Glutamatergic neuron (in vitro differentiated cells): ENCODE measurements around the gene UMPS. TPM values are rescaled to one million over a fixed set of nuclear protein-coding genes. Genes with fewer than 3 reads are reported as not detected.
"Not testable (repeated sequence)": the region's sequence is repeated elsewhere in the genome, so short reads cannot be mapped to it uniquely, and the experiment has no call there.

Experiments
- DNase-seq: peaks from one replicate; pipeline ENCODE4 v3.0.0; 2022
- H3K27ac Mint-ChIP-seq: one replicate; pipeline ENCODE4 v1.8.0; 2020; ENCODE audit warnings: mild to moderate bottlenecking, mixed read lengths, inconsistent platforms; ENCODE audit not compliant: unreplicated experiment
- H3K27me3 Mint-ChIP-seq: one replicate; pipeline ENCODE4 v1.8.0; 2020; ENCODE audit warnings: mild to moderate bottlenecking, moderate library complexity, mixed read lengths, inconsistent platforms; ENCODE audit not compliant: unreplicated experiment
- H3K36me3 Mint-ChIP-seq: one replicate; pipeline ENCODE4 v1.8.0; 2020; ENCODE audit warnings: mild to moderate bottlenecking, mixed read lengths, inconsistent platforms; ENCODE audit not compliant: unreplicated experiment
- H3K4me1 Mint-ChIP-seq: one replicate; pipeline ENCODE4 v1.8.0; 2020; ENCODE audit warnings: mild to moderate bottlenecking, low read depth, mixed read lengths, inconsistent platforms; ENCODE audit not compliant: unreplicated experiment
- H3K4me3 Mint-ChIP-seq: one replicate; pipeline ENCODE4 v1.8.0; 2020; ENCODE audit warnings: mild to moderate bottlenecking, mixed read lengths, inconsistent platforms; ENCODE audit not compliant: unreplicated experiment
- H3K9me3 Mint-ChIP-seq: one replicate; pipeline ENCODE4 v1.8.0; 2020; ENCODE audit warnings: mild to moderate bottlenecking, moderate library complexity, mixed read lengths, inconsistent platforms; ENCODE audit not compliant: unreplicated experiment
- CTCF ChIP-seq: fragments of 200-600 bp; sonication (generic); IDR thresholded peaks from one replicate; pipeline ENCODE4 v1.5.0; 2021; ENCODE audit not compliant: partially characterized antibody, unreplicated experiment
- total RNA-seq: library from RNA; stranded (reverse); fragmentation: NEBNext Ultra II Directional; extraction: Animal tissue kit (Norgen Biotek cat#: 25700); gene quantifications from one replicate; pipeline ENCODE4 v1.2.1, GENCODE V29; 2021; ENCODE audit not compliant: unreplicated experiment

The UMPS gene
- total RNA-seq, 1 donor from 2014 or later: 30.7 TPM

- TF ChIP-seq CTCF: no peak
- Mint-ChIP-seq H3K4me3 (no peak overlapping the region), H3K36me3 (no peaks in the 10 kb centered on the region), H3K4me1 (peaks cover 5% of the 10 kb centered on the region), H3K9me3 (no peaks in the 10 kb centered on the region), H3K27me3 (peaks cover 2% of the 10 kb centered on the region), H3K27ac (no peak overlapping the region)
- DNase-seq: no peak
Observed at GRCh38 chr3:124787476-124788195, 57.4 kb downstream of the UMPS start.

- Mint-ChIP-seq H3K4me3 (no peak overlapping the region), H3K4me1 (peaks cover 6% of the 10 kb centered on the region), H3K9me3 (no peaks in the 10 kb centered on the region), H3K27me3 (peaks cover 2% of the 10 kb centered on the region), H3K27ac (no peak overlapping the region), H3K36me3 (no peaks in the 10 kb centered on the region)
- DNase-seq: no peak
- no peak for TF ChIP-seq CTCF
Observed at GRCh38 chr3:124788254-124788745, 58.0 kb downstream of the UMPS start.

GRCh38 chr3:124789103-124789502 is 58.9 kb downstream of the UMPS start:
- not testable (repeated sequence) for H3K9me3 Mint-ChIP-seq, H3K4me1 Mint-ChIP-seq, H3K27me3 Mint-ChIP-seq, H3K36me3 Mint-ChIP-seq, H3K4me3 Mint-ChIP-seq, H3K27ac Mint-ChIP-seq, DNase-seq

GRCh38 chr3:124791142-124791541 is 60.9 kb downstream of the UMPS start:
- Mint-ChIP-seq H3K4me3 (no peak overlapping the region), H3K27me3 (peaks cover 5% of the 10 kb centered on the region), H3K27ac (no peak overlapping the region), H3K4me1 (peaks cover 4% of the 10 kb centered on the region), H3K9me3 (peaks cover 2% of the 10 kb centered on the region), H3K36me3 (no peaks in the 10 kb centered on the region)
- TF ChIP-seq CTCF: no peak
- no peak for DNase-seq

GRCh38 chr3:124791639-124792151 is 61.4 kb downstream of the UMPS start:
- Mint-ChIP-seq H3K36me3 (no peaks in the 10 kb centered on the region), H3K4me1 (peaks cover 4% of the 10 kb centered on the region), H3K27me3 (peaks cover 5% of the 10 kb centered on the region), H3K27ac (no peak overlapping the region), H3K4me3 (no peak overlapping the region), H3K9me3 (peaks cover 2% of the 10 kb centered on the region)
- TF ChIP-seq CTCF: no peak
- DNase-seq: no peak
